HepG2 (cell line): Measurements from ENCODE around the gene TMEM253. TPM values are rescaled to one million over a fixed set of nuclear protein-coding genes. Genes with fewer than 3 reads are reported as not detected.

Experiments
- CCDC6 ChIP-seq: sonication (generic); formaldehyde crosslinking; IDR thresholded peaks from 2 replicates; pipeline ENCODE4 v1.8.1; 2022; ENCODE audit warnings: mild to moderate bottlenecking, missing genetic modification reagents, moderate library complexity
- HNRNPUL1 ChIP-seq: fragments of 200-400 bp; formaldehyde crosslinking; IDR thresholded peaks from 2 replicates; pipeline ENCODE4 v1.6.1; 2017; ENCODE audit warnings: low read depth, mild to moderate bottlenecking, low read length, moderate library complexity
- MTA1 ChIP-seq: sonication (generic); formaldehyde crosslinking; IDR thresholded peaks from 2 replicates; pipeline ENCODE4 v1.4.0; 2020; ENCODE audit warnings: missing genetic modification reagents, mild to moderate bottlenecking, borderline replicate concordance
- NAIF1 ChIP-seq: sonication (generic); formaldehyde crosslinking; IDR thresholded peaks from 2 replicates; pipeline ENCODE4 v1.5.0; 2020; ENCODE audit warnings: mild to moderate bottlenecking, missing genetic modification reagents, borderline replicate concordance
- RFXANK ChIP-seq: IDR thresholded peaks from 2 replicates; pipeline ENCODE4 v1.6.1; 2016
- SALL1 ChIP-seq: sonication (generic); formaldehyde crosslinking; IDR thresholded peaks from 2 replicates; pipeline ENCODE4 v1.8.0; 2022; ENCODE audit warnings: mild to moderate bottlenecking, missing genetic modification reagents
- SAP130 ChIP-seq: IDR thresholded peaks from 2 replicates; pipeline ENCODE4 v1.6.1; 2016; ENCODE audit warnings: low read depth
- SMC3 ChIP-seq: IDR thresholded peaks from 2 replicates; pipeline ENCODE4 v1.6.1; 2011; ENCODE audit warnings: low read length, improper control_type of control experiment
- TBX2 ChIP-seq: sonication (generic); formaldehyde crosslinking; IDR thresholded peaks from 2 replicates; pipeline ENCODE4 v1.5.0; 2020; ENCODE audit warnings: missing genetic modification reagents, mild to moderate bottlenecking, borderline replicate concordance
- TEAD3 ChIP-seq: optimal IDR thresholded peaks from 2 replicates; pipeline ENCODE3; 2016; ENCODE audit warnings: borderline replicate concordance
- ZKSCAN5 ChIP-seq: sonication (generic); formaldehyde crosslinking; IDR thresholded peaks from 2 replicates; pipeline ENCODE4 v1.5.1; 2020; ENCODE audit warnings: mild to moderate bottlenecking, missing genetic modification reagents
- ZNF317 ChIP-seq: sonication (generic); formaldehyde crosslinking; IDR thresholded peaks from 2 replicates; pipeline ENCODE4 v1.5.0; 2020; ENCODE audit warnings: mild to moderate bottlenecking, missing genetic modification reagents
- ZNF354B ChIP-seq: sonication (generic); formaldehyde crosslinking; IDR thresholded peaks from 2 replicates; pipeline ENCODE4 v1.8.0; 2022; ENCODE audit warnings: mild to moderate bottlenecking, missing genetic modification reagents
- ZNF431 ChIP-seq: sonication (generic); formaldehyde crosslinking; IDR thresholded peaks from 2 replicates; pipeline ENCODE4 v1.9.0; 2022; ENCODE audit warnings: missing genetic modification reagents, low read depth, mild to moderate bottlenecking, borderline replicate concordance
- ZNF460 ChIP-seq: sonication (generic); formaldehyde crosslinking; IDR thresholded peaks from 2 replicates; pipeline ENCODE4 v1.5.1; 2020; ENCODE audit warnings: missing genetic modification reagents, mild to moderate bottlenecking, borderline replicate concordance
- ZNF619 ChIP-seq: sonication (generic); formaldehyde crosslinking; IDR thresholded peaks from 2 replicates; pipeline ENCODE4 v1.4.0; 2020; ENCODE audit warnings: mild to moderate bottlenecking, missing genetic modification reagents
- ZNF672 ChIP-seq: sonication (generic); formaldehyde crosslinking; IDR thresholded peaks from 2 replicates; pipeline ENCODE4 v1.8.1; 2022; ENCODE audit warnings: missing genetic modification reagents
- ZNF850 ChIP-seq: sonication (generic); formaldehyde crosslinking; conservative IDR thresholded peaks from 2 replicates; pipeline ENCODE4 v1.9.0; 2021; ENCODE audit warnings: mild to moderate bottlenecking, missing genetic modification reagents
- polyA plus RNA-seq, 8 experiments: library from polyadenylated mRNA; depleted of rRNA in 3 of 8; stranded (reverse) in 7 of 8; unstranded in 1 of 8; fragments of >200 nt; fragmentation: Illumina TruSeq in 4 of 8; extraction: Trizol in 4 of 8; gene quantifications; 2 replicates each; pipeline versions ENCODE4 v1.2.1 to v1.2.3, GENCODE V29; 2011 to 2016; ENCODE audit warnings: low read depth in 4 of 8, missing spikeins in 1 of 8, mixed read lengths in 1 of 8; ENCODE audit not compliant: insufficient read depth in 1 of 8
- total RNA-seq, 5 experiments: library from RNA; depleted of rRNA; stranded (reverse); fragments of >200 nt; fragmentation: Illumina TruSeq; extraction: Trizol; gene quantifications; 2 replicates each; pipeline ENCODE4 v1.2.3, GENCODE V29; 2016; ENCODE audit warnings: low read depth in 1 of 5
- TF ChIP-seq, protein P1 (sequence below): sonication (generic); formaldehyde crosslinking; IDR thresholded peaks from 2 replicates; pipeline ENCODE4 v1.8.0; 2022; ENCODE audit warnings: mild to moderate bottlenecking, missing genetic modification reagents, borderline replicate concordance
- TF ChIP-seq, protein P2 (sequence below): sonication (generic); formaldehyde crosslinking; IDR thresholded peaks from 2 replicates; pipeline ENCODE4 v1.4.0; 2020; ENCODE audit warnings: mild to moderate bottlenecking, missing genetic modification reagents
- TF ChIP-seq, protein P3 (sequence below): sonication (generic); formaldehyde crosslinking; IDR thresholded peaks from 2 replicates; pipeline ENCODE4 v1.9.0; 2021; ENCODE audit warnings: missing genetic modification reagents, borderline replicate concordance
- TF ChIP-seq, protein P4 (sequence below): sonication (generic); formaldehyde crosslinking; IDR thresholded peaks from 2 replicates; pipeline ENCODE4 v1.8.1; 2023; ENCODE audit warnings: mild to moderate bottlenecking, moderate library complexity, missing genetic modification reagents

Gene TMEM253
- total and polyA plus RNA-seq, 2 of the 13 experiments (the other 11 are each of a cell fraction or from before 2014, with no cell fraction given): 0.29 to 0.45 TPM

DNA sequence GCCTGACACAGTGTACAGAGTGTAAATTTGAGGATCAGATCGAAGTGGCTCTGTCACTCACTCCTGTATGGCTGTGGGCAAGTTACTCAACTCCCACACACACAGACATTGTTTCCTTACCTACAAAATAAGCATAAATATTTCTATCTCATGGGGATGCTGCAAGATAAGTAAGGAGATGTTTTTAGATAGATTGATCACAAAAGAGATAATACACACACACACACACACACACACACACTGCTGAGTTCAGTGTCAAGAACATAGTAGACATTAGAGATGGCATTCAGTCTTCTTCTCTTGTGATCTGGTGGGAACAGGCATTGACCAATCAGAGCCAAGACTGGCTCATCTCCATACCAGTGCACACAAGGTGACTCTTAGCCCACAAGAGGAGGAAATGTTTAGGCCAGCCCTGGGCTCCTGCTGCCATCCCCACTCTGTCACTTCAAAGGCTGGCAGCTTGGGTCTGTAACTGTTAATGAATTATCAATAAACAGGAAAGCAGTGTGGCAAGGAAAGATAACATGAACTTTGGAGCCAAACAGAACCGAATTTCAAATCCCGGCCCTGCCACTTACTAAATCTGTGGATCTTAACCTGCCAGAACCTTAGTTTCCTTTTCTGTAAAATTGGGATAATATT, 46.6 kb upstream of the TMEM253 start (continued):
- peak; percentile 38; the same call in 1 of the 2 replicates for TF ChIP-seq ZNF460
- TF ChIP-seq SALL1 (CRISPR knock-in tag): peak; percentile 99
- TF ChIP-seq RFXANK (CRISPR knock-in tag): no peak
- peak; percentile 70 for TF ChIP-seq ZKSCAN5 (CRISPR knock-in tag)
- 0 out of 2 replicates have a peak, but pooled peaks have one; percentile 28 for TF ChIP-seq ZNF317
- TF ChIP-seq ZNF672: no peak
- TF ChIP-seq TEAD3 (CRISPR knock-in tag): peak; percentile 83
- TF ChIP-seq NAIF1 (CRISPR knock-in tag): peak; percentile 69; the same call in 1 of the 2 replicates
- 0 out of 2 replicates have a peak, but pooled peaks have one; percentile 28 for TF ChIP-seq ZNF431
- TF ChIP-seq, protein P1, sequence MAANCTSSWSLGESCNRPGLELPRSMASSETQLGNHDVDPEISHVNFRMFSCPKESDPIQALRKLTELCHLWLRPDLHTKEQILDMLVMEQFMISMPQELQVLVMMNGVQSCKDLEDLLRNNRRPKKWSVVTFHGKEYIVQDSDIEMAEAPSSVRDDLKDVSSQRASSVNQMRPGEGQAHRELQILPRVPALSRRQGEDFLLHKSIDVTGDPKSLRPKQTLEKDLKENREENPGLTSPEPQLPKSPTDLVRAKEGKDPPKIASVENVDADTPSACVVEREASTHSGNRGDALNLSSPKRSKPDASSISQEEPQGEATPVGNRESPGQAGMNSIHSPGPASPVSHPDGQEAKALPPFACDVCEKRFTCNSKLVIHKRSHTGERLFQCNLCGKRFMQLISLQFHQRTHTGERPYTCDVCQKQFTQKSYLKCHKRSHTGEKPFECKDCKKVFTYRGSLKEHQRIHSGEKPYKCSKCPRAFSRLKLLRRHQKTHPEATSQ (CRISPR knock-in tag): peak; percentile 83; the same call in 1 of the 2 replicates
- 0 out of 2 replicates have a peak, but pooled peaks have one; percentile 47 for TF ChIP-seq ZNF850 (CRISPR knock-in tag)
- TF ChIP-seq SAP130: peak; percentile 90
- no peak for TF ChIP-seq HNRNPUL1
- TF ChIP-seq, protein P2, sequence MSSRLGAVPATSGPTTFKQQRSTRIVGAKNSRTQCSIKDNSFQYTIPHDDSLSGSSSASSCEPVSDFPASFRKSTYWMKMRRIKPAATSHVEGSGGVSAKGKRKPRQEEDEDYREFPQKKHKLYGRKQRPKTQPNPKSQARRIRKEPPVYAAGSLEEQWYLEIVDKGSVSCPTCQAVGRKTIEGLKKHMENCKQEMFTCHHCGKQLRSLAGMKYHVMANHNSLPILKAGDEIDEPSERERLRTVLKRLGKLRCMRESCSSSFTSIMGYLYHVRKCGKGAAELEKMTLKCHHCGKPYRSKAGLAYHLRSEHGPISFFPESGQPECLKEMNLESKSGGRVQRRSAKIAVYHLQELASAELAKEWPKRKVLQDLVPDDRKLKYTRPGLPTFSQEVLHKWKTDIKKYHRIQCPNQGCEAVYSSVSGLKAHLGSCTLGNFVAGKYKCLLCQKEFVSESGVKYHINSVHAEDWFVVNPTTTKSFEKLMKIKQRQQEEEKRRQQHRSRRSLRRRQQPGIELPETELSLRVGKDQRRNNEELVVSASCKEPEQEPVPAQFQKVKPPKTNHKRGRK: no peak
- TF ChIP-seq ZNF619: 0 out of 2 replicates have a peak, but pooled peaks have one; percentile 2
- peak; percentile 18 for TF ChIP-seq SMC3
- peak; percentile 100 for TF ChIP-seq TBX2
- TF ChIP-seq, protein P3, sequence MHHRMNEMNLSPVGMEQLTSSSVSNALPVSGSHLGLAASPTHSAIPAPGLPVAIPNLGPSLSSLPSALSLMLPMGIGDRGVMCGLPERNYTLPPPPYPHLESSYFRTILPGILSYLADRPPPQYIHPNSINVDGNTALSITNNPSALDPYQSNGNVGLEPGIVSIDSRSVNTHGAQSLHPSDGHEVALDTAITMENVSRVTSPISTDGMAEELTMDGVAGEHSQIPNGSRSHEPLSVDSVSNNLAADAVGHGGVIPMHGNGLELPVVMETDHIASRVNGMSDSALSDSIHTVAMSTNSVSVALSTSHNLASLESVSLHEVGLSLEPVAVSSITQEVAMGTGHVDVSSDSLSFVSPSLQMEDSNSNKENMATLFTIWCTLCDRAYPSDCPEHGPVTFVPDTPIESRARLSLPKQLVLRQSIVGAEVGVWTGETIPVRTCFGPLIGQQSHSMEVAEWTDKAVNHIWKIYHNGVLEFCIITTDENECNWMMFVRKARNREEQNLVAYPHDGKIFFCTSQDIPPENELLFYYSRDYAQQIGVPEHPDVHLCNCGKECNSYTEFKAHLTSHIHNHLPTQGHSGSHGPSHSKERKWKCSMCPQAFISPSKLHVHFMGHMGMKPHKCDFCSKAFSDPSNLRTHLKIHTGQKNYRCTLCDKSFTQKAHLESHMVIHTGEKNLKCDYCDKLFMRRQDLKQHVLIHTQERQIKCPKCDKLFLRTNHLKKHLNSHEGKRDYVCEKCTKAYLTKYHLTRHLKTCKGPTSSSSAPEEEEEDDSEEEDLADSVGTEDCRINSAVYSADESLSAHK (CRISPR knock-in tag): no peak
- 0 out of 2 replicates have a peak, but pooled peaks have one; percentile 41 for TF ChIP-seq MTA1
- TF ChIP-seq CCDC6 (CRISPR knock-in tag): peak; percentile 73
- TF ChIP-seq, protein P4, sequence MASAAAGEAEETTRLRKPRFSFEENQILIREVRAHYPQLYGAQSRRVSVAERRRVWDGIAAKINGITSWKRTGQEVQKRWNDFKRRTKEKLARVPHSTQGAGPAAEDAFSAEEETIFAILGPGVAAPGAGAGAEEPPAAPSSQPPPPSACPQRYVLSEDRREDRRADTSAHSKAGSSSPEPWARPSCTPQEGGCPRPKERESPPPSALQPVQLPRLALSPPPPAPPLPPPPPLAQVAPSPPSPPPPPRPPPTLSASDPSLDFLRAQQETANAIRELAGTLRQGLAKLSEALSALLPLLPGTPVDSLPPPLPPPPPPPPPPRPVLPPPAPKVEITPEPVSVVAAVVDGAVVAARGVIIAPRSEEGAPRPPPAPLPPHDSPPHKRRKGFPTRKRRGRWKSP (CRISPR knock-in tag): peak; percentile 23; the same call in 1 of the 2 replicates
- no peak for TF ChIP-seq ZNF354B (CRISPR knock-in tag)
